ENCODE data around the gene TENM3. TPM values are rescaled to one million over a fixed set of nuclear protein-coding genes. Genes with fewer than 3 reads are reported as not detected.

TENM3 gene
- polyA plus RNA-seq, 1 experiment: 9.2 TPM

- H3K4me3 ChIP-seq (ENCODE audit: low read depth, low read length): no peak overlapping the region
- no peaks in the 10 kb centered on the region for H3K27me3 ChIP-seq (ENCODE audit: control insufficient read depth, insufficient read depth, low read length)
- no peak for DNase-seq (ENCODE audit: low read depth)
- ChIA-PET CTCF (no interaction called here), POLR2A (no interaction called here)
- H3K36me3 ChIP-seq (ENCODE audit: control insufficient read depth, insufficient read depth, low read length): no peaks in the 10 kb centered on the region
- TF ChIP-seq CTCF (IDR thresholded peaks at IDR 0.05; ENCODE audit: insufficient read depth, low read depth, low read length): no peak
Measured at GRCh38 chr4:182409271-182409670, 166.1 kb downstream of the TENM3 start.

- no peaks in the 10 kb centered on the region for H3K36me3 ChIP-seq (ENCODE audit: control insufficient read depth, insufficient read depth, low read length)
- ChIA-PET CTCF (no interaction called here), POLR2A (no interaction called here)
- no peaks in the 10 kb centered on the region for H3K27me3 ChIP-seq (ENCODE audit: control insufficient read depth, insufficient read depth, low read length)
- no peak overlapping the region for H3K4me3 ChIP-seq (ENCODE audit: low read depth, low read length)
- TF ChIP-seq CTCF (IDR thresholded peaks at IDR 0.05; ENCODE audit: insufficient read depth, low read depth, low read length): no peak
- no peak for DNase-seq (ENCODE audit: low read depth)
Measured at GRCh38 chr4:182411391-182411790, 168.2 kb downstream of the TENM3 start.

GRCh38 chr4:182413550-182413949 is 170.3 kb downstream of the TENM3 start:
- H3K36me3 ChIP-seq (ENCODE audit: control insufficient read depth, insufficient read depth, low read length): no peaks in the 10 kb centered on the region
- no peaks in the 10 kb centered on the region for H3K27me3 ChIP-seq (ENCODE audit: control insufficient read depth, insufficient read depth, low read length)
- no peak for DNase-seq (ENCODE audit: low read depth)
- CTCF ChIA-PET: no interaction called here
- POLR2A ChIA-PET: no interaction called here
- no peak overlapping the region for H3K4me3 ChIP-seq (ENCODE audit: low read depth, low read length)
- no peak for TF ChIP-seq CTCF (IDR thresholded peaks at IDR 0.05; ENCODE audit: insufficient read depth, low read depth, low read length)

GRCh38 chr4:182415116-182415515 is 171.9 kb downstream of the TENM3 start:
- ChIA-PET POLR2A (no interaction called here), CTCF (interaction anchor here (0.6 kb wide), 1 partner anchor 27 kb away, joined by 3 read pairs; no protein-coding TSS in a partner anchor)
- no peak for DNase-seq (ENCODE audit: low read depth)
- no peak for TF ChIP-seq CTCF (IDR thresholded peaks at IDR 0.05; ENCODE audit: insufficient read depth, low read depth, low read length)
- H3K27me3 ChIP-seq (ENCODE audit: control insufficient read depth, insufficient read depth, low read length): no peaks in the 10 kb centered on the region
- no peak overlapping the region for H3K4me3 ChIP-seq (ENCODE audit: low read depth, low read length)
- no peaks in the 10 kb centered on the region for H3K36me3 ChIP-seq (ENCODE audit: control insufficient read depth, insufficient read depth, low read length)

- DNase-seq (ENCODE audit: low read depth): no peak
- TF ChIP-seq CTCF (IDR thresholded peaks at IDR 0.05; ENCODE audit: insufficient read depth, low read depth, low read length): no peak
- Histone ChIP-seq H3K36me3 (ENCODE audit: control insufficient read depth, insufficient read depth, low read length) (no peaks in the 10 kb centered on the region), H3K4me3 (ENCODE audit: low read depth, low read length) (no peak overlapping the region), H3K27me3 (ENCODE audit: control insufficient read depth, insufficient read depth, low read length) (no peaks in the 10 kb centered on the region)
- POLR2A ChIA-PET: no interaction called here
- CTCF ChIA-PET: no interaction called here
Measured at GRCh38 chr4:182416067-182416466, 172.9 kb downstream of the TENM3 start.

All from BJ (cell line).